Measurements from ENCODE around the gene PTPN20. TPM values are rescaled to one million over a fixed set of nuclear protein-coding genes. Genes with fewer than 3 reads are reported as not detected.

Gene PTPN20
- total RNA-seq, 1 experiment from 2014 or later = 0.96 TPM

DNA sequence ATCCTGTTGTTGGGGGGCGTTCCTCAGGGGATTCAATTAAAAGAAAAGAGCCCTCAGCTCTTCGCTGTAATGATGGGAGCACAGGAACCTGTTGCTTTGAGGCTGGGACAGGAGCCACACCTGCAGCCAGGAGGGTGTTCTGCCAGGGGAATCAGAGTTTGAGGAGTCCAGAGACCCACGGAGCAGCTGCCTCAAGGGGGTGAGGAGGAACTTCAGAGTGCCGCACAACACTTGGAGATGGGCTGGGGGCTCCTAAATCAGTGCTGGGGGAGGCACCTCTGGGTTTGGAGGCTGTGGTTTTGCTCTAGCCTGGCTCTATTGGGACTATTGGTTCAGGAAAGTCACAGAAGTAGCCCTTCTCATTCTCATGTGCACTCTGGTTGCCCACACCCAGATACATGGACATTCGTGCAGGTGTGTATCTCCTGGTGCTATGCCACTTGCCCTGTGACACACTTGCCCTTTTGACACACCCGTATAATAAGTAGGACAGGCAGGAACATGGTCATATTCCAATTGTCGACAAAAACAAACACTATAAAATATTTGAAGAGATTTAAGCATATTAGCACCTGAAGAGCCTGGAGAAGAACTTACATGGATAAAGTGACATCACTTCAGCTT lies 98.1 kb downstream of the PTPN20 start (continued):
- TF ChIP-seq, protein P1, sequence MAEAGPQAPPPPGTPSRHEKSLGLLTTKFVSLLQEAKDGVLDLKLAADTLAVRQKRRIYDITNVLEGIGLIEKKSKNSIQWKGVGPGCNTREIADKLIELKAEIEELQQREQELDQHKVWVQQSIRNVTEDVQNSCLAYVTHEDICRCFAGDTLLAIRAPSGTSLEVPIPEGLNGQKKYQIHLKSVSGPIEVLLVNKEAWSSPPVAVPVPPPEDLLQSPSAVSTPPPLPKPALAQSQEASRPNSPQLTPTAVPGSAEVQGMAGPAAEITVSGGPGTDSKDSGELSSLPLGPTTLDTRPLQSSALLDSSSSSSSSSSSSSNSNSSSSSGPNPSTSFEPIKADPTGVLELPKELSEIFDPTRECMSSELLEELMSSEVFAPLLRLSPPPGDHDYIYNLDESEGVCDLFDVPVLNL (CRISPR knock-in tag; IDR thresholded peaks at IDR 0.05; ENCODE audit: borderline replicate concordance, low read depth) = no peak

DNA sequence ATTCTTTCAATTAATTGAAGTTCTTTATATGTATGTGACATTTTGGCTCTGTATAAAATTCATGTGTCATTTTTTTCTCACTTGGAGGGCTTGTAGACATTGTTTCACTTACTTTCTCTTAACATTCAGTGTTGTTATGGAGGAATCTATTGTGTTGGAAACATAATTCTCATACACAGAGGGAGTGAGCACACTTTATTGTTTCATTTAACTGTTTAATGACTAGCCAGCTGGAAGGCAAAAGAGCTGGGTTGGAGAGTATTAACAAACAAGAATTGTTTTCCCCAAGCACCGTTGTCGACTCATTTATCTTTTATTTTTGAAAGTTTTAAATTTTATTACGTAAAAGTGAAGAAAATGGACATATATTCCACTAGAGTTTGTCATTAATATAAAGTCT lies 98.8 kb downstream of the PTPN20 start:
- ChIA-PET CTCF (no interaction called here), POLR2A (no interaction called here)
- H3K36me3 Mint-ChIP-seq = no peaks in the 10 kb centered on the region
- no peak for DNase-seq (ENCODE audit: low spot score)
- TF ChIP-seq, protein P2, sequence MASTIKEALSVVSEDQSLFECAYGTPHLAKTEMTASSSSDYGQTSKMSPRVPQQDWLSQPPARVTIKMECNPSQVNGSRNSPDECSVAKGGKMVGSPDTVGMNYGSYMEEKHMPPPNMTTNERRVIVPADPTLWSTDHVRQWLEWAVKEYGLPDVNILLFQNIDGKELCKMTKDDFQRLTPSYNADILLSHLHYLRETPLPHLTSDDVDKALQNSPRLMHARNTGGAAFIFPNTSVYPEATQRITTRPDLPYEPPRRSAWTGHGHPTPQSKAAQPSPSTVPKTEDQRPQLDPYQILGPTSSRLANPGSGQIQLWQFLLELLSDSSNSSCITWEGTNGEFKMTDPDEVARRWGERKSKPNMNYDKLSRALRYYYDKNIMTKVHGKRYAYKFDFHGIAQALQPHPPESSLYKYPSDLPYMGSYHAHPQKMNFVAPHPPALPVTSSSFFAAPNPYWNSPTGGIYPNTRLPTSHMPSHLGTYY (CRISPR knock-in tag; IDR thresholded peaks at IDR 0.05) = no peak
- TF ChIP-seq, protein P3, sequence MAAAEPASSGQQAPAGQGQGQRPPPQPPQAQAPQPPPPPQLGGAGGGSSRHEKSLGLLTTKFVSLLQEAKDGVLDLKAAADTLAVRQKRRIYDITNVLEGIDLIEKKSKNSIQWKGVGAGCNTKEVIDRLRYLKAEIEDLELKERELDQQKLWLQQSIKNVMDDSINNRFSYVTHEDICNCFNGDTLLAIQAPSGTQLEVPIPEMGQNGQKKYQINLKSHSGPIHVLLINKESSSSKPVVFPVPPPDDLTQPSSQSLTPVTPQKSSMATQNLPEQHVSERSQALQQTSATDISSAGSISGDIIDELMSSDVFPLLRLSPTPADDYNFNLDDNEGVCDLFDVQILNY (CRISPR knock-in tag; IDR thresholded peaks at IDR 0.05) = no peak
- TF ChIP-seq, protein P4, sequence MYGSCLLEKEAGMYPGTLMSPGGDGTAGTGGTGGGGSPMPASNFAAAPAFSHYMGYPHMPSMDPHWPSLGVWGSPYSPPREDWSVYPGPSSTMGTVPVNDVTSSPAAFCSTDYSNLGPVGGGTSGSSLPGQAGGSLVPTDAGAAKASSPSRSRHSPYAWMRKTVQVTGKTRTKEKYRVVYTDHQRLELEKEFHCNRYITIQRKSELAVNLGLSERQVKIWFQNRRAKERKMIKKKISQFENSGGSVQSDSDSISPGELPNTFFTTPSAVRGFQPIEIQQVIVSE (CRISPR knock-in tag; IDR thresholded peaks at IDR 0.05; ENCODE audit: borderline replicate concordance) = no peak
- no peak for TF ChIP-seq ZNF138 (CRISPR knock-in tag; conservative IDR thresholded peaks at IDR 0.05)
- no peak for TF ChIP-seq ETV6 (CRISPR knock-in tag; IDR thresholded peaks at IDR 0.05)
- TF ChIP-seq, protein P5, sequence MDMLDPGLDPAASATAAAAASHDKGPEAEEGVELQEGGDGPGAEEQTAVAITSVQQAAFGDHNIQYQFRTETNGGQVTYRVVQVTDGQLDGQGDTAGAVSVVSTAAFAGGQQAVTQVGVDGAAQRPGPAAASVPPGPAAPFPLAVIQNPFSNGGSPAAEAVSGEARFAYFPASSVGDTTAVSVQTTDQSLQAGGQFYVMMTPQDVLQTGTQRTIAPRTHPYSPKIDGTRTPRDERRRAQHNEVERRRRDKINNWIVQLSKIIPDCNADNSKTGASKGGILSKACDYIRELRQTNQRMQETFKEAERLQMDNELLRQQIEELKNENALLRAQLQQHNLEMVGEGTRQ (CRISPR knock-in tag; IDR thresholded peaks at IDR 0.05) = no peak
- TF ChIP-seq, protein P6, sequence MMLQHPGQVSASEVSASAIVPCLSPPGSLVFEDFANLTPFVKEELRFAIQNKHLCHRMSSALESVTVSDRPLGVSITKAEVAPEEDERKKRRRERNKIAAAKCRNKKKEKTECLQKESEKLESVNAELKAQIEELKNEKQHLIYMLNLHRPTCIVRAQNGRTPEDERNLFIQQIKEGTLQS (CRISPR knock-in tag; conservative IDR thresholded peaks at IDR 0.05) = no peak
- no peak for TF ChIP-seq KAT7 (CRISPR knock-in tag; IDR thresholded peaks at IDR 0.05; ENCODE audit: borderline replicate concordance)
- TF ChIP-seq, protein P7, sequence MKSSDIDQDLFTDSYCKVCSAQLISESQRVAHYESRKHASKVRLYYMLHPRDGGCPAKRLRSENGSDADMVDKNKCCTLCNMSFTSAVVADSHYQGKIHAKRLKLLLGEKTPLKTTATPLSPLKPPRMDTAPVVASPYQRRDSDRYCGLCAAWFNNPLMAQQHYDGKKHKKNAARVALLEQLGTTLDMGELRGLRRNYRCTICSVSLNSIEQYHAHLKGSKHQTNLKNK (CRISPR knock-in tag; IDR thresholded peaks at IDR 0.05) = no peak
- TF ChIP-seq, protein P8, sequence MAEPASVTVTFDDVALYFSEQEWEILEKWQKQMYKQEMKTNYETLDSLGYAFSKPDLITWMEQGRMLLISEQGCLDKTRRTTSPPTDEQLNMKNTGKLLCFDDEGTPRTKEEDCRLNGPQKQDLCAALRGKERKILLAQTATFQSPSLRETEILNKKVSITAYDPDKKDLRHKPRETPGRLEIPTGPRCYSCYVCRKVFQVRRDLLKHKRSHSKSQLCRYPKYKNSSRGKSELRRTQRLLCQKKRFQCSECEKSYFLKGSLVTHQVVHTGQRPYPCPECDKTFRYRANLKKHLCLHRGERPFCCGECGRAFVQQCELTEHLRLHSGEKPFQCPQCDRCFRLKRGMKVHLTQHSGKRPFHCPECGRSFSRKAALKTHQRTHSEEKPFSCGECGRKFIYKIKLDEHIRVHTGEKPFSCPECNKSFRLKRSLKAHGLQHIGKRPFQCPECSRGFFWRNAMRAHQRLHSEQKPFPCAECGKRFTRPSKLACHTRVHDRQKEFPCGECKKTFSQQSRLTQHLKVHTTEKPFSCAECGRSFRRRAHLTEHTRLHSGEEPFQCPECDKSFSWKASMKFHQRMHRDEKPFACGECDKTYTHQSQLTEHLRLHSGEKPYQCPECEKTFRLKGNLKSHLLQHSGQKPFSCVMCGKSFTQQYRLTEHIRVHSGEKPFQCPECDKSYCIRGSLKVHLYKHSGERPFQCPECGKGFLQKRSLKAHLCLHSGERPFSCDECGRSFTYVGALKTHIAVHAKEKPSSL (CRISPR knock-in tag; conservative IDR thresholded peaks at IDR 0.05) = no peak
- TF ChIP-seq, protein P9, sequence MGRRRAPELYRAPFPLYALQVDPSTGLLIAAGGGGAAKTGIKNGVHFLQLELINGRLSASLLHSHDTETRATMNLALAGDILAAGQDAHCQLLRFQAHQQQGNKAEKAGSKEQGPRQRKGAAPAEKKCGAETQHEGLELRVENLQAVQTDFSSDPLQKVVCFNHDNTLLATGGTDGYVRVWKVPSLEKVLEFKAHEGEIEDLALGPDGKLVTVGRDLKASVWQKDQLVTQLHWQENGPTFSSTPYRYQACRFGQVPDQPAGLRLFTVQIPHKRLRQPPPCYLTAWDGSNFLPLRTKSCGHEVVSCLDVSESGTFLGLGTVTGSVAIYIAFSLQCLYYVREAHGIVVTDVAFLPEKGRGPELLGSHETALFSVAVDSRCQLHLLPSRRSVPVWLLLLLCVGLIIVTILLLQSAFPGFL (CRISPR knock-in tag; IDR thresholded peaks at IDR 0.05; ENCODE audit: borderline replicate concordance) = no peak
- no peak for TF ChIP-seq RELA (CRISPR knock-in tag; IDR thresholded peaks at IDR 0.05; ENCODE audit: borderline replicate concordance)
- no peak for TF ChIP-seq ZNF219 (CRISPR knock-in tag; IDR thresholded peaks at IDR 0.05; ENCODE audit: borderline replicate concordance)
- TF ChIP-seq, protein P1 (CRISPR knock-in tag; IDR thresholded peaks at IDR 0.05; ENCODE audit: borderline replicate concordance, low read depth) = no peak
- no peak overlapping the region for H3K4me3 Mint-ChIP-seq
- no peak overlapping the region for H3K27ac Mint-ChIP-seq
- no peaks in the 10 kb centered on the region for H3K4me1 Mint-ChIP-seq
- no peaks in the 10 kb centered on the region for H3K27me3 Mint-ChIP-seq (ENCODE audit: low read depth)
- no peaks in the 10 kb centered on the region for H3K9me3 Mint-ChIP-seq
- no peak for ATAC-seq

All from WTC11 (cell line).